ENCODE results near the gene KCNMB1.

Gene KCNMB1

GRCh38 chr5:170355601-170356098, 33.5 kb downstream of the KCNMB1 start:
- H3K9me3 ChIP-seq (ENCODE audit: control insufficient read depth, insufficient read depth, low read length), result no peaks in the 10 kb centered on the region
- no peak overlapping the region for H3K9ac ChIP-seq (ENCODE audit: low read depth, low read length)
- no peaks in the 10 kb centered on the region for H3K36me3 ChIP-seq (ENCODE audit: insufficient read depth, low read length)
- peaks cover 15% of the 10 kb centered on the region for H3K4me1 ChIP-seq (ENCODE audit: insufficient read depth, low read length)

- Histone ChIP-seq H3K36me3 (ENCODE audit: insufficient read depth, low read length) (no peaks in the 10 kb centered on the region), H3K9ac (ENCODE audit: low read depth, low read length) (no peak overlapping the region), H3K4me1 (ENCODE audit: insufficient read depth, low read length) (peaks cover 15% of the 10 kb centered on the region), H3K9me3 (ENCODE audit: control insufficient read depth, insufficient read depth, low read length) (no peaks in the 10 kb centered on the region)
These were observed 35.2 kb downstream of the KCNMB1 start for GRCh38 chr5:170353961-170354360.

- Histone ChIP-seq H3K9ac (ENCODE audit: low read depth, low read length) (no peak overlapping the region), H3K36me3 (ENCODE audit: insufficient read depth, low read length) (no peaks in the 10 kb centered on the region), H3K9me3 (ENCODE audit: control insufficient read depth, insufficient read depth, low read length) (no peaks in the 10 kb centered on the region), H3K4me1 (ENCODE audit: insufficient read depth, low read length) (peaks cover 12% of the 10 kb centered on the region)
These were observed 36.0 kb downstream of the KCNMB1 start for GRCh38 chr5:170353011-170353761.

GRCh38 chr5:170348137-170348633, 41.0 kb downstream of the KCNMB1 start:
- Histone ChIP-seq H3K4me1 (ENCODE audit: insufficient read depth, low read length) (peaks cover 8% of the 10 kb centered on the region; the same call in 1 of the 2 replicates), H3K9ac (ENCODE audit: low read depth, low read length) (no peak overlapping the region), H3K36me3 (ENCODE audit: insufficient read depth, low read length) (no peaks in the 10 kb centered on the region), H3K9me3 (ENCODE audit: control insufficient read depth, insufficient read depth, low read length) (no peaks in the 10 kb centered on the region)

- Histone ChIP-seq H3K4me1 (ENCODE audit: insufficient read depth, low read length) (no peaks in the 10 kb centered on the region), H3K9me3 (ENCODE audit: control insufficient read depth, insufficient read depth, low read length) (peaks cover 1% of the 10 kb centered on the region; the same call in 1 of the 2 replicates), H3K36me3 (ENCODE audit: insufficient read depth, low read length) (no peaks in the 10 kb centered on the region), H3K9ac (ENCODE audit: low read depth, low read length) (no peak overlapping the region)
These were observed 42.1 kb downstream of the KCNMB1 start for GRCh38 chr5:170347022-170347567.

GRCh38 chr5:170345971-170346370, 43.2 kb downstream of the KCNMB1 start:
- H3K9me3 ChIP-seq (ENCODE audit: control insufficient read depth, insufficient read depth, low read length), result peaks cover 5% of the 10 kb centered on the region; the same call in 1 of the 2 replicates
- H3K4me1 ChIP-seq (ENCODE audit: insufficient read depth, low read length), result no peaks in the 10 kb centered on the region
- H3K36me3 ChIP-seq (ENCODE audit: insufficient read depth, low read length), result no peaks in the 10 kb centered on the region
- no peak overlapping the region for H3K9ac ChIP-seq (ENCODE audit: low read depth, low read length)

GRCh38 chr5:170343177-170343576, 46.0 kb downstream of the KCNMB1 start:
- no peak overlapping the region for H3K9ac ChIP-seq (ENCODE audit: low read depth, low read length)
- no peaks in the 10 kb centered on the region for H3K4me1 ChIP-seq (ENCODE audit: insufficient read depth, low read length)
- peaks cover 5% of the 10 kb centered on the region; the same call in 1 of the 2 replicates for H3K9me3 ChIP-seq (ENCODE audit: control insufficient read depth, insufficient read depth, low read length)
- no peaks in the 10 kb centered on the region for H3K36me3 ChIP-seq (ENCODE audit: insufficient read depth, low read length)

- Histone ChIP-seq H3K9ac (ENCODE audit: low read depth, low read length) (no peak overlapping the region), H3K9me3 (ENCODE audit: control insufficient read depth, insufficient read depth, low read length) (peaks cover 5% of the 10 kb centered on the region; the same call in 1 of the 2 replicates), H3K36me3 (ENCODE audit: insufficient read depth, low read length) (no peaks in the 10 kb centered on the region), H3K4me1 (ENCODE audit: insufficient read depth, low read length) (peaks cover 4% of the 10 kb centered on the region; the same call in 1 of the 2 replicates)
These were observed 46.9 kb downstream of the KCNMB1 start for GRCh38 chr5:170342153-170342725.

GRCh38 chr5:170341545-170341944, 47.6 kb downstream of the KCNMB1 start:
- peaks cover 5% of the 10 kb centered on the region; the same call in 1 of the 2 replicates for H3K9me3 ChIP-seq (ENCODE audit: control insufficient read depth, insufficient read depth, low read length)
- peaks cover 10% of the 10 kb centered on the region; the same call in 1 of the 2 replicates for H3K4me1 ChIP-seq (ENCODE audit: insufficient read depth, low read length)

GRCh38 chr5:170339780-170340167, 49.4 kb downstream of the KCNMB1 start:
- H3K4me1 ChIP-seq (ENCODE audit: insufficient read depth, low read length), result peaks cover 10% of the 10 kb centered on the region; the same call in 1 of the 2 replicates
- no peaks in the 10 kb centered on the region for H3K36me3 ChIP-seq (ENCODE audit: insufficient read depth, low read length)
- H3K9me3 ChIP-seq (ENCODE audit: control insufficient read depth, insufficient read depth, low read length), result peaks cover 5% of the 10 kb centered on the region; the same call in 1 of the 2 replicates
- H3K9ac ChIP-seq (ENCODE audit: low read depth, low read length), result no peak overlapping the region

More at GRCh38 chr5:170341545-170341944, 47.6 kb downstream of the KCNMB1 start:
- Histone ChIP-seq H3K9ac (ENCODE audit: low read depth, low read length) (no peak overlapping the region), H3K36me3 (ENCODE audit: insufficient read depth, low read length) (no peaks in the 10 kb centered on the region)

- Histone ChIP-seq H3K36me3 (ENCODE audit: insufficient read depth, low read length) (no peaks in the 10 kb centered on the region), H3K9ac (ENCODE audit: low read depth, low read length) (no peak overlapping the region), H3K9me3 (ENCODE audit: control insufficient read depth, insufficient read depth, low read length) (peaks cover 5% of the 10 kb centered on the region; the same call in 1 of the 2 replicates), H3K4me1 (ENCODE audit: insufficient read depth, low read length) (peaks cover 13% of the 10 kb centered on the region)
These were observed 50.0 kb downstream of the KCNMB1 start for GRCh38 chr5:170338933-170339779.

- H3K4me1 ChIP-seq (ENCODE audit: insufficient read depth, low read length), result peaks cover 20% of the 10 kb centered on the region
- H3K9me3 ChIP-seq (ENCODE audit: control insufficient read depth, insufficient read depth, low read length), result peaks cover 5% of the 10 kb centered on the region; the same call in 1 of the 2 replicates
- H3K9ac ChIP-seq (ENCODE audit: low read depth, low read length), result no peak overlapping the region
- H3K36me3 ChIP-seq (ENCODE audit: insufficient read depth, low read length), result no peaks in the 10 kb centered on the region
These were observed 50.9 kb downstream of the KCNMB1 start for GRCh38 chr5:170338291-170338690.

- Histone ChIP-seq H3K4me1 (ENCODE audit: insufficient read depth, low read length) (peaks cover 31% of the 10 kb centered on the region), H3K9ac (ENCODE audit: low read depth, low read length) (no peak overlapping the region), H3K9me3 (ENCODE audit: control insufficient read depth, insufficient read depth, low read length) (peaks cover 5% of the 10 kb centered on the region; the same call in 1 of the 2 replicates), H3K36me3 (ENCODE audit: insufficient read depth, low read length) (no peaks in the 10 kb centered on the region)
These were observed 52.0 kb downstream of the KCNMB1 start for GRCh38 chr5:170337045-170337733.

All from ES-I3 (cell line).